Femur (tissue), 1 donor: ENCODE results near the gene OR10Z1.
A peak's percentile ranks its signal among the peaks of the same experiment; 100 is the strongest.

Experiments used
- DNase-seq: peaks from one replicate; pipeline ENCODE4 v3.0.0-alpha.2; 2017

OR10Z1 gene, protein sequence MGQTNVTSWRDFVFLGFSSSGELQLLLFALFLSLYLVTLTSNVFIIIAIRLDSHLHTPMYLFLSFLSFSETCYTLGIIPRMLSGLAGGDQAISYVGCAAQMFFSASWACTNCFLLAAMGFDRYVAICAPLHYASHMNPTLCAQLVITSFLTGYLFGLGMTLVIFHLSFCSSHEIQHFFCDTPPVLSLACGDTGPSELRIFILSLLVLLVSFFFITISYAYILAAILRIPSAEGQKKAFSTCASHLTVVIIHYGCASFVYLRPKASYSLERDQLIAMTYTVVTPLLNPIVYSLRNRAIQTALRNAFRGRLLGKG

DNA sequence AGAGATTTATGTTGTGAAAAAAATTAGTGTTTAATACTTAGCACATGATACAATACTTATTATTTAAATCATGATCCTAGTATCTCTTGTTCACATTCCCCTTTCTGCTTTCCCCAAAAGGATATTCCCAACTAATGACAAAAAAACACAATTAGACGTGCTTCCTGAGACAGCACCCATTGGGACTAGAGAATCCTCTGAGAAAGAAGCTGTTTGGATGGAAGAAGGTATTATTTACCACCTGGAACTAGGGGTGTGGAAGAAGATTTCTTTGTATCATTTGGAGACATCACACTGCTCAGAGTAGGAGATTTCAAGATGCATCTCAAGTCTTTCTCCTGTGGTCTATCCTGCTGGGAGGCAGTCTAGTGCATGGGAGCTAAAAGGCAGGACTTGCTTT lies at the start of gene OR10Z1:
TSS of gene OR10Z1 (plus strand) at position 301 of the 400 bp plus-strand sequence. CDS start 1,171 bp downstream, outside the sequence.
- DNase-seq, result no peak

DNA sequence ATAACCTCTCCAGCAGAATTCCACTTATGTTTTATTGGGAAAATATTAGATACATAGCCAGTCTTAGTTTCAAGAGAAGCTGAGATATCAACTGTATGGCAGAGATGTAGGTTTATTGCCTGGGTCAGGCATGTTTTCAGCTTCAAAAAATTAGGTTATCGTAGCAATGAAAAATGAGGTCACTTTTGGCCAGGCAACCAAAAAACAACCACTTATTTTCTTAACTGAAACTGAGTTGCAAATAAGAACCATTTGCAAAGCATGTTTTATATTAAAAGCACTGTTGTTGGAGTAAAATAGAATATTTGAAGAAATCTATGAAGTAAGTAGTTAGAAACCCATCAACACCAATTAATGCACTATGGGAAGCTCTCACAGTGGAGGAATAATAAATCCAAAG lies 45.4 kb upstream of the OR10Z1 start:
- DNase-seq, result no peak

DNA sequence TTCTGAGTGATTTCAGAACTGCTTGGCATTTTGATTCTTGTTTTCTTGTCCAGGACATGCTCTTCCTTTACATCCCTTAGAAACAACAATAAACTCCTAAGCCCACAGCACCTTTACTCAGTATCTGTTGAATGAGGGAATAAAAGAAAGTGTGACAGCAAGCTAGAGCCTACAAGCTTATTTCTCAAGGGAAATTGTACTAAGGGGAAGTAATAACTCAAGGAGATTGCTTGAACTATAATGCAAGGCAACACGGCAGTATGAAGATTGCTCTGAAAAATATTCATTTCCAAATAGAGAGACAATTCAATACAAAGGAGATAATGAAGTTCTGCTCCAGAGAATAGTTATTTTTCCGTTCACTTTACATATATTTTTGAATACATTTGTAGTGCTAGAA lies 41.2 kb upstream of the OR10Z1 start:
- no peak for DNase-seq

DNA sequence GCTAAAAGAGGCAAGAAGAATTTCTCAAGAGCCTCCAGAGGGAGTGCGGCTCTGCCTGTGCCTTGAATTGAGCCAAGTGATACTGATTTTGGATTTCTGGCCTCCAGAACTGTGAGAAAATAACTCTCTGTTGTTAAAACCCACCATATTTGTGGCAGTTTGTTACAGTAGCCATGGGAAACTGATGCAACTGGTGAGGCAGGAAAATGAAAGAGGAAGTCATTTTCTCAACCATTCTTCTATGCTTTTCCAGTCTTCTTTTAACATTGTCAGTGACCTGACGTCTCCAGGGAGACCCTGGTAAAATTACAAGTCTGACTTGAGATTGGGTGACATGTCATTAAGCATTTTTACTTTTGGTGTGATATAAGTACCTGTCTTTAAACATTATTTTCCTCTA lies 40.5 kb upstream of the OR10Z1 start:
- no peak for DNase-seq

DNA sequence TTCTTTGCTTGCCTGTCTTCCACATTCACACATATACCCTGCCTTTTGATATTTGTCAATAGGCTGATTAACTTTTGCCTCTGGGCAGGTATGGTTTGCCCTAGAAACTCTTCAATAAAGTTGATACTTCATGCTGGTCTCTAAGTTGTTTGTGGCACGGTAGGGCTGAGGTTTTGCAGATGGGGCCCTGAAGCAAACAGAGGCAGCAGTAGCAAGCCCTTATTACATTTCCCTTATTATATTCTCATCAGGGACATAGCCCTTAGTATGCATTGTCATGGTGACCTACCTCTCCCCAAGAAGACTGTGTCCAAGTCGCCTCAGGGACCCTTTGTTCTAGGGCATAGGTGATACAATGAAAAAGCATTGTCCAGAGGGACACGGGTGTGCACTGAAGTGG lies 34.6 kb upstream of the OR10Z1 start, which contains the start of gene OR6P1:
TSS of gene OR6P1 (minus strand) at position 101 of the 400 bp plus-strand sequence. CDS start 6,976 bp downstream, outside the sequence.
- no peak for DNase-seq

DNA sequence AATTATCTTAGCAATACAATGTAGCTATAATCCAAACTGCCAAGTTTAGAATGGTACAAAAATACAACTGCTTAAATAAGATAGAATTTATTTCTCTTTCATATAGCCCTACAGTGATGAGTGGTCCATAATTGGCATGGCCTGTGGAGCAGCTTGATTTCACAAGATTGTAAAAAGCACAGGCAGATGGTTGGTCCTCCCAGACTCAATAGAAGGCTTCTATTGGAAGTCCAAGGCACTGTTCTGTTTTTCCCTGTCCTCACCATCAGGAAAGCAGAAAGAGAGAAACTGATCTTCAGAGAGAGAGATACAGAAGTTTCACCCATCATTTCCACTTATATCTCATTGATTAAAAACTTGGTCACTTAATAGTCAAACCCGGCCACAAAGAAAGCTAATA lies 32.8 kb upstream of the OR10Z1 start:
- DNase-seq, result no peak

DNA sequence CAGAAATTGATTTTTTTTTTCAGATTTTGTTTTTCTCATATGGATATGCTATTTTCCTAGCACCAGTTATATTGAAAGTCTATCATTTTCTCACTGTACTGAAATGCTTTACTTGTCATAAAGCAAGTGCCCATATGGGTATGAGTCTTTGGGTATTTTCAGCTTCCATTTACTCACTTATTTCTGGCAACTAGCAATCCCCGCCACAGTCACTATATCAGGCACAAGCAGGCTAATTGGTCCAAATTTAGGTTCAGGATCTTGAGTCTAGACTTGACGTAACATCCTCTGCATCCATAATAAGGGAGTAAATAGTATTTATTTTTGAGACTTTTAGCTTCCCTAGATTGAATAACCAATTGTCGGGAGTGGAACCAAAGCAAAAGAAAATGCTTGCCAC lies 27.5 kb upstream of the OR10Z1 start:
- no peak for DNase-seq

DNA sequence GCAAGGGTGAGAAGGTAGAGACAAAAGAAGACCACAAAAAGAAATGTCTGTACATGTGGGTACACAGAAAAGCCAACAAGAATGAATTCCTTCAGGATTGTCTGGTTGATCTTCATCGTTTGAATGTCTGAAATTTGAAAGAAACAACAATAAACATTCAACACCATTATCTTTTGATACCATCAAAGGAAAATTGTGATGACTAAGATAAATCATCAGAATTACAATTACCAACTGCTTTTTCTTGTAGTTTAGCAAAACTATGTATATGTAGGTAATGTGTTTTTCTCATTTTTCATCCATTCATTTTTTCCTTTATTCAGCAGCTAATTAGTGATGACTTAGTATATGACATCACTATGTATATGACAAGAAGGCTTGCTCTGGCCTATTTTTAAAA lies 25.3 kb upstream of the OR10Z1 start, which contains the start of gene OR10X1:
TSS of gene OR10X1 (minus strand) at position 167 of the 400 bp plus-strand sequence. CDS start at position 167, 0 bp downstream.
- DNase-seq, result no peak

DNA sequence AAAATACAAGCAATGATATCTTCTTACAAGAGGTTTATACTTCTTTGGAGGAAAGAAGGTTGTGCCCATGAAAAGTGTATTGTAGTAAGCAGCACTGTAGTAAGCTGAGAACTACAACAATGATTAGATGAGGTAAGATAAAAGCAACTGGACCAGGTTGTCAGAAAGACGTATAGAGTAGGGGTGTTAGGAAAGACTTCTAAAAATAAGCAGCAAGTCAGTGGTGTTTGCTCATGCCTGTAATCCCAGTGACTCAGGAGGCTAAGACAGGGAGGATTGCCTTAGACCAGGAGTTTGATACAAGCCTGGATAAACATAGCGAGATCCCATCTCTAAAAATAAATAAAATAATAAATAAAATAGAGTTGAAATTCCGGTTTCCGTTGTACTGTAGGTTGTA lies 21.1 kb upstream of the OR10Z1 start:
- DNase-seq, result no peak

DNA sequence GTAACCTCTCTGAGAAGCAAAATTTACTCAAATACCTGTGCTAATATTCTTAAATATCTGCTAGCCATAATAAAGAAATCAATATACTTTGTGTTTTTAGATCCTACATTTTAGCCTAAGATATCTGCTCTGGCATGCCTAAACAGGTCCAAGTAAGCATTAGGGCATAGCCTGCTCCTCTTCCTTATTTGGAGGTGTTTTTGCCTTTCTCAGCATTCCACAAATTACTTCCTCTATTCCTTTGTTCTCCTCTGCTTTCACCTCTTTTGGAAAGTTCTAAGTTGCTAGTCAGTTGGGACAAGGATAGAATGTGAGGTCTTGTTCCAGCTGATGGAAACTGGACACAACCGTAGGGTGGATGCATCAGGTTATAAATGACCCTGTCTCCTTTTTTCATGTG lies 18.1 kb upstream of the OR10Z1 start:
- no peak for DNase-seq

DNA sequence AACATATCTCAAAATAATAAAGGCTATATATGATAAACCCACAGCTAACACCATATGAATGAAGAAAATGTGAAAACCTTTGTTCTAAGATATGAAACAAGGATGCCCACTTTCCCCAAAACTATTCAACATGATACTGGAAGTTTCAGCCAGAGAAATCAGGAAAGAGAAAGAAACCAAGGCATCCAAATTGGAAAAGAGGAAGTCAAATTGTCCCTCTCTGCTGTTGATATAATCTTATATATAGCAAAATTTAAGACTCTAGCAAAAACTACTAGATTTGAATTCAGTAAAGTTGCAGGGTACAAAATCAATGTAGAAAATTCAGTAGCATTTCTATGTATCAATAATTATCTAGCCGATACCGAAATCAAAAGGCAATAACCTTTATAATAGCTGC lies 4.3 kb upstream of the OR10Z1 start:
- DNase-seq, result no peak

DNA sequence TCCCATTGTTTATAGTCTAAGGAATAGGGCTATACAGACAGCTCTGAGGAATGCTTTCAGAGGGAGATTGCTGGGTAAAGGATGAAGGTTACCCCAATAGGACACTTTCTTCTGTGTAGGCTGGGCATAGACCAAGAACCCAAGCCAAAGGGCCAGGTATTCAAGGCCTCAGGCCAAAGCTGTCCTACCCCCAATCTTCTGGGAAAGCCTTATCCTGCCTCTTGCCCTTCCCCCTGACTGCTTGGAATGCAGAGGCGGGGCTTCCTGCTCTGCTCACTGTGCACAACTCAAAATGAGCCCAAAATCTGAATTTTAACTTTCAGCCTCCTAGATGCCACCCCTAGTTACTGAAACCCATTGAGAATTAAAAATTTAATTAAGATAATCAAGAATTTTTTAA lies 2.2 kb downstream of the OR10Z1 start:
- DNase-seq, result no peak

DNA sequence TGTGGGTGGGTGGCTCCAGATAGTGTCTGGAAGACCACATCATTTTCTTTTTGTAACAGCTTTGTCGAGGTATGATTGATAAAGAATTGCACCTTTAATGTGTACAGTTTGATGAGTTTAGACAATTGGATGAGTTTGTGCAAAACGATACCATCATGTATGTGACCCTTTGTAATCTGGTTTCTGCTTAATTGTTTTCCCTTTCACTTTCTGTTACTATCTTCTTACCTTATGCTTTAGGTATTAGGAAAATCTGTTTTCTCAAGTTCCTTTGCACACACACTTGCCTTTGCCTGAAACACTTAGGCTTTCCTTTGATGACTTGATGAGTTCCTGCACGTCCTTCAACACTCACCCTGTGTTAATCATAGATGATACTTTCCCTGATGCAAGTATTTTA lies 6.8 kb downstream of the OR10Z1 start:
- no peak for DNase-seq

DNA sequence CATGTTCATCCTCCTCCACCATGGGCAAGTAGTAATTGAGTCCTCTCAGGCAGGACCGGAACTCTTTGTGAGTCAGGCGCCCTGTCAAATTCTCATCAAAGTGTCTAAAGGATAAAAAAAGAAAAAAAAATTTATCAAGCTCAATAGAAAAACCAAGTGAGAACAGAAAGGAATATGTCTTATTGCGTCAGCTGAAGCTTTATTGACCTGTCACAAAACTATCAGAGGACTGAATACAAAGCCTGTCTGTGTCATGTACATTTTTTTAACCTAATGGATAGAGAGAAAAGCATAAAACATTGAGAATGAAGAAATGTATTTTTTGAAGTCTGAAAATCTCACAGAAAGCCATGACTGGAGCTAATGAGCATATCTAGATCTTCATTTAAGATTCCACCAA lies 8.7 kb downstream of the OR10Z1 start:
- DNase-seq, result no peak

DNA sequence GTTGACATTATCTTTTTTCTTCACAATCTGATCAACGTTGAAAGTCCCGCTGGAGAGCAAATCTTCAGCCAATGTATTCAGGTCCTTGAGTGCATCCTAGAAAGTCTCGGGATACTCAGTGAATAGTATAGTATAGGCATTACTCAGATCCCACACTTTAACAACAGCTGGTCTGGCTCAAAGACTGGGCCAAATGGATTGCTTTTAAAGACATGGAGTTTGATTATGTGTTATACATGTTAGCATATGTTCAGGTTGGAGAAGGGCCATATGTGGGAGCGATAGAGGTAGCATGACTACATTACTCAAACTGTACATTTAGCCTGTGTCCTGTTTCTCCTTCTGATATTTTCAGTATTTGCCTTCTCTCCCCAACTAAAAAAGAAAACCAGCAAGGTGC lies 33.1 kb downstream of the OR10Z1 start:
- DNase-seq, result no peak

DNA sequence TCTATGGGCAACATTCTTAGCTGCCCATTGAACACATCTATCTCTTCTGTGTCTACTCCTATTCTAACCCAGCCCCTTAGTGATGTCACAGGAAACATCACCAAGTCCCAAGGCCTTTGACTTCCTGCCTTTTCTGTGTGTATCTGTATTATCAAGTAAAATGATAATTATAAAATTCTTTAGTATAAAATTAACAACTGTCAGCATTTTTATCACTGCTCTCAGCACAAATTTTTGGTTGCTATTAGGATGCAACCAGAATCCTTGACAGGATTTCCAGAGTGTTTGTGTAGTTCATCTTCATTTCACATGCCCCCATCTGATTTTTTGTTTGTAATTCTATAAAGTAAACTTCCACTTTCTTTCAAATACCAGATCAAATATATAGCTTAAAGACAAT lies 33.8 kb downstream of the OR10Z1 start:
- DNase-seq, result no peak

DNA sequence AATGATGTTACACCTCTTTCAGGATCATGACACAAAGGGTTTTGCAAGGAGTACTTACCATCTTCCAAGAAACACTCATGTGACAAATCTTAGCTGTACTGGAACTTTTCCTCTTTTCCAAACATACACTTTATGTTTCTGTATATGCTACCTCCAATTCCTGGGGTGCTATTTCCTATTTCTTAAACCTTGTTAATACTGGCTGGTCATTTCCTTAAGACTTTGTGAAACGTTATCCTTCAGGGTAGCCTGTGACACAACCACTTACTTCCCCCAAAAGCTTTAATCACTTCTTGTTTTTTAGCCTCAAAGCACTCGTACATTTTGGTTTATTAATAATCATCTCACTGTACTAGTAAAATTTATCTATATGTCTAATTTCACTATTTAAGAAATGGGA lies 39.4 kb downstream of the OR10Z1 start:
- no peak for DNase-seq

DNA sequence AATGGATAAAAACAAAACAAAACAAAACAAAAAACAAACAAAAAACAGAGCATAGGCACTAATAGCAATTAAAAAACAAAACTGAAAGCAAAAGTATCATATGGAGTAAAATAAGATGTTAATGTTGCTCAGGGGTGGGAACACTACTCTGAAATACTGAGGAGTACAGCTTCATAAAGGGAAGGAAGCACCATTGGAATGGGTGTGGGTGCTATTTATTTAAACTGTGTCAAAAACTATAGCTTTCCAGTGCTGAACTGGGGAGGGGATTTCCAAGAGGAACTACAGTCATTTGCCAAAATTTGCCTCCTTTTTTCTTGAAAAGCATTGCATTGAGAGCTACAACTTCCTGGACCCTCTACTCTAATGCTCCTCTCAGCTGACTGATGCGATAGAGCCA lies 41.4 kb downstream of the OR10Z1 start:
- DNase-seq, result no peak

DNA sequence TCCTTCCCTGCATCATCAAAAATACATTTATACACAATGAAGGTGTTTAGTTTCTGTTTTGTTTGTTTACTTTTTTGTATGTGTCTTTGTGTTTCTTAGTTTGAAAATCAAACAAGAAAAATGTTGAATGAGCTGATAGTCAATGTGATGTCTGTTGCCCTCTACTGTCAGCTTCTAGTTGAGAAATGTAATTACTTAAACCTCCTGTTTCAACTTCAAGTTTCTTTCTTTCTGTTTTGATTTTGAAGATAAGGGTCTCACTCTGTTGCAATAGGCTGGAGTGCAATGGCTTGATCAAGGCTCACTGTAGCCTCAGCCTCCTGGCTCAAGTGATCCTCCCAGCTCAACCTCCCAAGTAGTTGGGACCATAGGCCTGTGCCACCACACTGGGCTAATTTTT lies 44.0 kb downstream of the OR10Z1 start:
- DNase-seq, result no peak

DNA sequence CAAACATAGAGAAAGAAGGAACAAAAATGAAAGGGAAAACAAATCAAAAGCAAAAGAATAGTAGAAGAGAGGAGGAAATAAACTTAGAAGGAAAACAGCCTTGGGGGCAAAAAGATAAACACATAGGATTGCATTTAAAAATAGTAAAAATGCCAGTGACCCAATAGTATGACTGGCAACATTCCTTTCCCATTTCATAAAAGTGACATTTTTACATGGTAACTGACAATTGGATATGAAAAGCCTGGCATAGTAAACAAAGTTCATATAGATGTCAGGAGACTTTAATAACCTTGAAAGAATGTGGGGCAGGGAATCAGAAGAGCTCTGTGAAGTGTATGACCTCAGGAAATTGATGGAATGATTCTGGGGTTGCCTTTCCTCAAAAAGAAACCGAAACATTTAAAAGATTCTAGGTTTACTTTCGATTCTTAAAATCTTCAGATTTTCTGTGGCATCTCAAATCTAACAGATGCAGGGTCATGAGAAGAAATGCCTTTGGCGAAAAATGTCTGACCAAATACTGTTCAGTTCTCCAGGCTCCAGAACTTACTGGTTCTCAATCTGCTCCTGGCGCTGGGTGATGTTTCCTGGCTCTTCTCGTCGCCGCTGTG lies 47.8 kb downstream of the OR10Z1 start:
- DNase-seq, result no peak

DNA sequence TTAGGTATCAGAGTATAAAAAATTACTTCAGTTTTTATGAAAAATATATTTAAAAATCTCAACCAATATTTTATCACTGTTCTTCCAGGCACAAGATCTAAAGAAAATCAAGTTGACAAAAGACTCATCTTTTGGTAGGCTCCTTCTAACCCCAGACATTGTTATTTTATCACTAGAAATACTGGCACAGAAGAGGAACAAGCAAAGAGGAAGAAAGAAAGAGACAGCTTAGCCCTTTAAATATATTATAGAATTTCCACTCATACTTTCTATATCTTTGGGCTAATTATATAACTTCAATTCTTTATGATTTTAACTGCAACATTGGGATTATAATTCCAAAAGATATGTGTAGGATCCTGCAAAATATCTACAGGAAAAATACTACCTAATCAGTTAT lies 49.0 kb downstream of the OR10Z1 start:
- DNase-seq, result no peak

DNA sequence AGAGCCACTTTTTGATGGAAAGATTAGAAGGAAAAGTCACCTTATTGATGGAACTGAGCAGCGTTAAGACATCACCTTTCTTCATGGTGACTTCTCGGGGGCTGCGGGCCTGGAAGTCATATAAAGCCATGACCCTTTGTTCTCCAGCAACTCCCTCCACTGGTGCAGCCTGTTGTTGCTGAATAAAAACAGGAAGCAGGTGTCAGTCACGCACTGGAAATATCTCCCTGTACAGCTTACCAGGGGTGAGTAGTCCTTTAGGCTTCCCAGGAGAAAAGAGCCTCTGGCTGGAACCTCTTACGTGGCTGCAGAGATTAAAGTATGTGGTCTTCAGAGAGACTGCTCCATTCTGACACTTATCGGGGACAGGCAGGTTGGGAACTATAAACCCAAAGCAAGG lies 49.5 kb downstream of the OR10Z1 start:
- DNase-seq, result peak; percentile 38
